GM12864 (cell line): ENCODE measurements around the gene CDH4.

Source experiments
- DNase-seq: peaks from one replicate; pipeline ENCODE4 v3.0.0-alpha.2; 2011; ENCODE audit warnings: low read depth
- H3K4me3 ChIP-seq: 2 replicates; pipeline ENCODE4 v1.5.1; 2011; ENCODE audit warnings: mild to moderate bottlenecking, low read depth, low read length, control low read depth
- TF ChIP-seq, protein P1 (sequence below): IDR thresholded peaks from 2 replicates; pipeline ENCODE4 v1.5.1; 2011; ENCODE audit warnings: low read depth, mild to moderate bottlenecking, moderate library complexity, low read length, control low read depth, inconsistent platforms; ENCODE audit errors: missing control alignments

The CDH4 gene

DNA sequence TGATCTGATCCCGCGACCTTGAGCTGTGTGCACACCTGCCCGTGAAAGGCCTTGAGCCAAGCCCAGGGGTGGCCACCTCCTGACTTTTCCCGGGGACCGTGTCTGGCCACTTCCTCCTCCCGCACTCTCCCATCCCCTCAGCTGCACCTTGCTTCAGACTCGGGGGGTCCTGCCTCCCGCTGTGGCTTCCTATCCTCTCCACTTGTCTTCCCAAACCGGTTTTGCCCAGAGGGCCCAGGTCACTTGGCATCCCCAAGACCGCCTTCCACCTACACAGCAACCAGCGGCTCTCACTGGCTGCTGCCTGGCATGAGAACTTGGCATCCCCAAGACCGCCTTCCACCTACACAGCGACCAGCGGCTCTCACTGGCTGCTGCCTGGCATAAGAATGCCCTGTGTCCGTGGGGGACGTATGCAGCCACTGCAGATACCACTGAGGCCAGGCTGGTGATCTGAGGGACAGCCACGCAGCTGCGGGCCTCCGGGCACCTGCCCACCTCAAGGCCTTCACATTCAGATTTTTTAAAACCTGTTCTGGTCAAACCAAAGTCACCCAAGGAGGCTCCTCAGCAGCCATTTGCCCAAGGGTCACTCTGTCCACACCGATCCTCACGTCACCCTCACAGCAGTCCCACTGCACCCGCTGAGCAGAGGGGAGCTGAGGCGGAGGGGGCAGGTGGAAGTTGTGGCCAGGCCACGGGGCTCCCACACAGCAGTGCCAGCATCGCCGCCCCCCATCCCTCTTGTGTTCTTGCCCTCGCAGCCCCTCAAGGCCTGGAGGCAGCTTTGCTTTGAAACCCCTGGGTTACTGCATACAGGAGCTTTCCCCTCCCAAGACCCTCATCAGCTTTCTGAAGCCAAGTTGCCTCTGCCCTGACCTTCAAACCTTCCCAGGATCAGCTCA, 568.1 kb downstream of the CDH4 start:
- no peak overlapping the region for H3K4me3 ChIP-seq
- no peak for DNase-seq
- TF ChIP-seq, protein P1, sequence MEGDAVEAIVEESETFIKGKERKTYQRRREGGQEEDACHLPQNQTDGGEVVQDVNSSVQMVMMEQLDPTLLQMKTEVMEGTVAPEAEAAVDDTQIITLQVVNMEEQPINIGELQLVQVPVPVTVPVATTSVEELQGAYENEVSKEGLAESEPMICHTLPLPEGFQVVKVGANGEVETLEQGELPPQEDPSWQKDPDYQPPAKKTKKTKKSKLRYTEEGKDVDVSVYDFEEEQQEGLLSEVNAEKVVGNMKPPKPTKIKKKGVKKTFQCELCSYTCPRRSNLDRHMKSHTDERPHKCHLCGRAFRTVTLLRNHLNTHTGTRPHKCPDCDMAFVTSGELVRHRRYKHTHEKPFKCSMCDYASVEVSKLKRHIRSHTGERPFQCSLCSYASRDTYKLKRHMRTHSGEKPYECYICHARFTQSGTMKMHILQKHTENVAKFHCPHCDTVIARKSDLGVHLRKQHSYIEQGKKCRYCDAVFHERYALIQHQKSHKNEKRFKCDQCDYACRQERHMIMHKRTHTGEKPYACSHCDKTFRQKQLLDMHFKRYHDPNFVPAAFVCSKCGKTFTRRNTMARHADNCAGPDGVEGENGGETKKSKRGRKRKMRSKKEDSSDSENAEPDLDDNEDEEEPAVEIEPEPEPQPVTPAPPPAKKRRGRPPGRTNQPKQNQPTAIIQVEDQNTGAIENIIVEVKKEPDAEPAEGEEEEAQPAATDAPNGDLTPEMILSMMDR, result no peak

GRCh38 chr20:61821735-61822134, 569.7 kb downstream of the CDH4 start:
- H3K4me3 ChIP-seq, result no peak overlapping the region
- TF ChIP-seq, protein P1, result no peak
- no peak for DNase-seq

- no peak for DNase-seq
- no peak overlapping the region for H3K4me3 ChIP-seq
- TF ChIP-seq, protein P1, result no peak
Measured at GRCh38 chr20:61822396-61822795, 570.3 kb downstream of the CDH4 start.

GRCh38 chr20:61823242-61823641, 571.2 kb downstream of the CDH4 start:
- TF ChIP-seq, protein P1, result no peak
- H3K4me3 ChIP-seq, result no peak overlapping the region
- no peak for DNase-seq

GRCh38 chr20:61828891-61829290, 576.8 kb downstream of the CDH4 start:
- H3K4me3 ChIP-seq, result no peak overlapping the region
- DNase-seq, result no peak
- TF ChIP-seq, protein P1, result no peak

- H3K4me3 ChIP-seq, result no peak overlapping the region
- TF ChIP-seq, protein P1, result no peak
- DNase-seq, result no peak
Measured at GRCh38 chr20:61829526-61829925, 577.5 kb downstream of the CDH4 start.

- TF ChIP-seq, protein P1, result no peak
- no peak overlapping the region for H3K4me3 ChIP-seq
- DNase-seq, result no peak
Measured at GRCh38 chr20:61830241-61830930, 578.3 kb downstream of the CDH4 start.
